Transverse colon (tissue), 4 donors: ENCODE data around the gene CCDC70.

ENCODE experiments used
- CTCF ChIP-seq, 5 experiments: fragments of 200-600 bp in 3 of 5; fragments of 450-650 bp in 2 of 5; sonication (generic) in 3 of 5; IDR thresholded peaks; 1 replicate in 2 of 5; 2 replicates in 3 of 5; pipeline ENCODE4 v1.5.1; 2016 to 2017; ENCODE audit warnings: antibody characterized with exemption in 5 of 5, inconsistent platforms in 3 of 5, mild to moderate bottlenecking in 2 of 5, moderate library complexity in 1 of 5
- POLR2A ChIP-seq: fragments of 450-650 bp; IDR thresholded peaks from one replicate; pipeline ENCODE4 v1.6.1; 2016; ENCODE audit warnings: antibody characterized with exemption, mild to moderate bottlenecking, moderate library complexity
- POLR2AphosphoS5 ChIP-seq, 3 donors: sonication (generic); formaldehyde crosslinking; IDR thresholded peaks; one replicate each; pipeline ENCODE4 v1.6.1; 2016; ENCODE audit warnings: antibody characterized with exemption in 3 of 3

GRCh38 chr13:51856998-51857397, 4.8 kb upstream of the CCDC70 start:
- TF ChIP-seq POLR2AphosphoS5 (IDR thresholded peaks at IDR 0.05) (no peak), POLR2A (no peak), CTCF (IDR thresholded peaks at IDR 0.05) (no peak)
